Breast epithelium (tissue), 4 donors: ENCODE measurements around the gene MINDY4. TPM values are rescaled to one million over a fixed set of nuclear protein-coding genes. Genes with fewer than 3 reads are reported as not detected.

Experiments
- DNase-seq, 2 donors: peaks; one replicate each; pipeline ENCODE4 v3.0.0-alpha.2; 2019; ENCODE audit warnings: low spot score in 2 of 2
- H3K27ac ChIP-seq, 2 donors: fragments of 200-600 bp; sonication (generic) in 1 of 2; one replicate each; pipeline ENCODE4 v1.5.1; 2016 to 2019; ENCODE audit warnings: mild to moderate bottlenecking in 1 of 2
- H3K27me3 ChIP-seq, 2 donors: fragments of 200-600 bp; sonication (generic) in 1 of 2; one replicate each; pipeline versions ENCODE4 v1.5.1 to v1.6.0; 2017 to 2019; ENCODE audit warnings: control low read depth in 1 of 2, mild to moderate bottlenecking in 1 of 2
- H3K36me3 ChIP-seq: fragments of 200-600 bp; one replicate; pipeline ENCODE4 v1.5.1; 2019
- H3K4me1 ChIP-seq, 2 donors: fragments of 200-600 bp; sonication (generic); one replicate each; pipeline ENCODE4 v1.5.1; 2016 to 2019; ENCODE audit warnings: control low read depth in 1 of 2
- H3K4me3 ChIP-seq, 3 donors: fragments of 200-600 bp; sonication (generic); 1 replicate in 2 of 3; 2 replicates in 1 of 3; pipeline ENCODE4 v1.5.1; 2016 to 2019; ENCODE audit warnings: mild to moderate bottlenecking in 3 of 3, moderate library complexity in 2 of 3
- H3K9me3 ChIP-seq, 2 donors: fragments of 200-600 bp; sonication (generic) in 1 of 2; one replicate each; pipeline ENCODE4 v1.5.1; 2016 to 2019; ENCODE audit warnings: control low read depth in 1 of 2
- POLR2A ChIP-seq: fragments of 450-650 bp; IDR thresholded peaks from one replicate; pipeline ENCODE4 v1.6.1; 2016; ENCODE audit warnings: antibody characterized with exemption, mild to moderate bottlenecking, moderate library complexity
- POLR2AphosphoS5 ChIP-seq, 3 donors: sonication (generic); formaldehyde crosslinking; IDR thresholded peaks; one replicate each; pipeline ENCODE4 v1.6.1; 2017; ENCODE audit warnings: antibody characterized with exemption in 3 of 3
- intact Hi-C: fragments of 100-400 bp; cut with DNase I; formaldehyde crosslinking; loops from one replicate; pipeline ENCODE4 v1.15.1; 2023; ENCODE audit warnings: low total_unique reads
- total RNA-seq, 3 donors: library from RNA; depleted of rRNA; stranded (reverse); fragments of >200 nt; gene quantifications; one replicate each; pipeline ENCODE4 v1.1.0, GENCODE V29; 2016
- TF ChIP-seq, protein P1 (sequence below), 3 donors: fragments of 450-650 bp; IDR thresholded peaks; one replicate each; pipeline ENCODE4 v1.5.1; 2016 to 2017; ENCODE audit warnings: antibody characterized with exemption in 3 of 3, mild to moderate bottlenecking in 3 of 3, moderate library complexity in 3 of 3

MINDY4 gene
- total RNA-seq, 3 donors from 2014 or later, result 5.6 to 14.9 (median 13.8) TPM

DNA sequence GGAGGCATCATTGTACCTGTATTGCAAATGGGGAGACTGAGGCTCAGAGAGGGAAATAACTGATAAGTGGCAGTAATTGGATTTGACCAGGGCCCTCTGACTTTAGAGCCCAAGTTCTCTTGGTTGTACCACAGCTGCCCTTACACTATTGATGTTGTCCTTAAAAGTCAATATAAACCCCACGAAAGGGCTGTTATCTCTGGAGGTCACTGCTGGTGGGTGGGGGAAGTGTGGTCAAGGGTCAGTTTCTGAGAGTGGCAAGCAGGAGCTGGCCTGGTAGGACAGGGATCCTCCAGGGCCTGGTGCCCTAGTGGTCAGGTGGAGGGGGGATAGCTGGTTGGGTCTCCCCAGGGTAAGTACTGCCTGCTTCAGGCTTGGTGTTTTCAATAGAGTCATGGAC lies 96.3 kb downstream of the MINDY4 start:
- H3K27me3 ChIP-seq, result no peaks in the 10 kb centered on the region
- intact Hi-C loops, result no loop called here
- H3K4me3 ChIP-seq, result no peak overlapping the region
- H3K4me1 ChIP-seq, result no peaks in the 10 kb centered on the region
- H3K36me3 ChIP-seq, result no peaks in the 10 kb centered on the region
- no peaks in the 10 kb centered on the region for H3K9me3 ChIP-seq
- TF ChIP-seq POLR2AphosphoS5 (IDR thresholded peaks at IDR 0.05) (no peak), POLR2A (no peak)
- TF ChIP-seq, protein P1, sequence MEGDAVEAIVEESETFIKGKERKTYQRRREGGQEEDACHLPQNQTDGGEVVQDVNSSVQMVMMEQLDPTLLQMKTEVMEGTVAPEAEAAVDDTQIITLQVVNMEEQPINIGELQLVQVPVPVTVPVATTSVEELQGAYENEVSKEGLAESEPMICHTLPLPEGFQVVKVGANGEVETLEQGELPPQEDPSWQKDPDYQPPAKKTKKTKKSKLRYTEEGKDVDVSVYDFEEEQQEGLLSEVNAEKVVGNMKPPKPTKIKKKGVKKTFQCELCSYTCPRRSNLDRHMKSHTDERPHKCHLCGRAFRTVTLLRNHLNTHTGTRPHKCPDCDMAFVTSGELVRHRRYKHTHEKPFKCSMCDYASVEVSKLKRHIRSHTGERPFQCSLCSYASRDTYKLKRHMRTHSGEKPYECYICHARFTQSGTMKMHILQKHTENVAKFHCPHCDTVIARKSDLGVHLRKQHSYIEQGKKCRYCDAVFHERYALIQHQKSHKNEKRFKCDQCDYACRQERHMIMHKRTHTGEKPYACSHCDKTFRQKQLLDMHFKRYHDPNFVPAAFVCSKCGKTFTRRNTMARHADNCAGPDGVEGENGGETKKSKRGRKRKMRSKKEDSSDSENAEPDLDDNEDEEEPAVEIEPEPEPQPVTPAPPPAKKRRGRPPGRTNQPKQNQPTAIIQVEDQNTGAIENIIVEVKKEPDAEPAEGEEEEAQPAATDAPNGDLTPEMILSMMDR (IDR thresholded peaks at IDR 0.05), result no peak
- DNase-seq, result no peak
- no peak overlapping the region for H3K27ac ChIP-seq

DNA sequence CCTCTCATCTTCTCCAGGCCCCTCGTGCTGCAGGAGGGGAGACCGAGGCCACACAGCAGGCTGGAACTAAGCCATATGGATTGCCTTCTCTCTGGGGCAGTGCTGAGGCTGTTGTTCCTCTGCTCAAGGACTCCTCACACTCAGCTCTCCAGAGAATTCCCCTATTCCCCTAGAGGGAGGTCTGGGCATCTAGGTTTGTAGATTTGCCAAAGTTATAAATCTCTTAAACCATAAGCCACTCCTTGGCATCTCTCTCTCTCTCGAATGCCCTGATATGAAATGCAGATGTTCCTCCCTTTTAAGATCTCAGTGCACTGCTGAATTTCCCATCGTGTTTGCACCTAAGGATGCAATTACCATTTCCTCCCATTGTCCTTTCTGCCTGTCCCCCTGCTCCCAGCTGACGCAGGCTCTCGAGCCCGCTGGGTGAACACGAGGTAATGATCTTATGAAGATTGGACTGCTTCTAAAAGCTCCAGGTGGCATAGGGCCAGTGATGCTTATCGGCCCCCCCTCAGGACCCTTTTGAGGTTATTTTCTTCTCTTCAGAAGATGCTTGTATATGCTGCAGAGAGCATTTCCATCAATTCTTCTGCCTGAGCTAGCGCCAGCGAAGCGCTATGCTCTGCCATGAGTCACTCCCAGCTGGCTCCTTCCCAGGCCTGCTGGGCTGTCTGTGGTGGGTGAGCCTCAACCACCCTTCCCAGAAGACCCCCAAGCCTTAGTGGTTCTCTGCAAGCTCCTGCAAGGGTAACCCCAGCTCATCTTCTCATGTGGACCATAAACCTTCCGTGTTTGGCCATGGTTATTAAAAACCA lies 98.8 kb downstream of the MINDY4 start:
- intact Hi-C loops, result no loop called here
- no peak overlapping the region for H3K27ac ChIP-seq
- H3K4me3 ChIP-seq, result no peak overlapping the region
- no peak for TF ChIP-seq POLR2AphosphoS5 (IDR thresholded peaks at IDR 0.05)
- TF ChIP-seq, protein P1 (IDR thresholded peaks at IDR 0.05), result no peak
- no peak for TF ChIP-seq POLR2A
- H3K36me3 ChIP-seq, result peaks cover 3% of the 10 kb centered on the region
- H3K9me3 ChIP-seq, result peaks cover 0 to 8% of the 10 kb centered on the region in 2 donors
- H3K27me3 ChIP-seq, result no peaks in the 10 kb centered on the region
- no peaks in the 10 kb centered on the region for H3K4me1 ChIP-seq
- no peak for DNase-seq

DNA sequence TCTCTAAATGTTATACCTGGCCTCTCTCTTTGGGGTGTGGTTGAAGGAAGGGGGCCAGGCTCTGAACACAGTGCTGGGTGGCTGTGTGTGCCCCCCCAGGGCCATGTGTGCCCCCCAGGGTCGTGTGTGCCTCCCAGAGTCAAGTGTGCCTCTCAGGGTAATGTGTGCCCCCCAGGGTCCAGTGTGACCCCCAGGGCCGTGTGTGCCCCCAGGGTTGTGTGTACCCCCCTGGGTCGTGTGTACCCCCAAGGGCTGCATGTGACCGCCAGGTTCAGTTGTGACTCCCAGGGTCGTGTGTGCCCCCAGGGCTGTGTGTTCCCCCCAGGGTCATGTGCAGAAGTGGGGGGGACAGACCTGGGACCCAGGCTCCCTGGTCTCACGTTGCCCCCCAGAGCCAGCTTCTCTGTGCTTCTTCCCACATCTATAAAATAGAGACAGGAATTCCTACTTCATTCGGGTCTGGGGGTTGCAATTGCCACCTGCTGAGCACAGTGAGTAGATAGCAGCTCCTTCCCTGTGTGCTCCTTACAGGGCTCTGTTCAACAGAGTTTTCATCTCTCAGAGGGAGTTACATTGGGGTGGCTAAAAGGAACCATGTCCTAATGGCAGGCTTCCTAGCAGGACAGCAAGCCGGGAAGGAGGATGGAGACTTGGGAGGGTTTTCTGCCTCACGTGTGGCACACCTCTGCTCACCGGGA lies 99.8 kb downstream of the MINDY4 start:
- no peaks in the 10 kb centered on the region for H3K4me1 ChIP-seq
- H3K4me3 ChIP-seq, result no peak overlapping the region
- H3K9me3 ChIP-seq, result peaks cover 0 to 8% of the 10 kb centered on the region in 2 donors
- H3K36me3 ChIP-seq, result peaks cover 3% of the 10 kb centered on the region
- no peak for TF ChIP-seq POLR2AphosphoS5 (IDR thresholded peaks at IDR 0.05)
- TF ChIP-seq, protein P1 (IDR thresholded peaks at IDR 0.05), result no peak
- TF ChIP-seq POLR2A, result no peak
- no peak for DNase-seq
- no peaks in the 10 kb centered on the region for H3K27me3 ChIP-seq
- H3K27ac ChIP-seq, result peak overlapping the region in 1 of 2 donors; percentile 65
- intact Hi-C loops, result no loop called here

- no peaks in the 10 kb centered on the region for H3K4me1 ChIP-seq
- no peak overlapping the region for H3K27ac ChIP-seq
- H3K27me3 ChIP-seq, result no peaks in the 10 kb centered on the region
- H3K36me3 ChIP-seq, result peaks cover 3% of the 10 kb centered on the region
- H3K9me3 ChIP-seq, result peaks cover 0 to 8% of the 10 kb centered on the region in 2 donors
- intact Hi-C loops, result no loop called here
- no peak overlapping the region for H3K4me3 ChIP-seq
- DNase-seq, result no peak
- TF ChIP-seq POLR2AphosphoS5 (IDR thresholded peaks at IDR 0.05) (no peak), POLR2A (no peak)
- TF ChIP-seq, protein P1 (IDR thresholded peaks at IDR 0.05), result no peak
Observed at GRCh38 chr7:30871655-30872054, 100.4 kb downstream of the MINDY4 start.

DNA sequence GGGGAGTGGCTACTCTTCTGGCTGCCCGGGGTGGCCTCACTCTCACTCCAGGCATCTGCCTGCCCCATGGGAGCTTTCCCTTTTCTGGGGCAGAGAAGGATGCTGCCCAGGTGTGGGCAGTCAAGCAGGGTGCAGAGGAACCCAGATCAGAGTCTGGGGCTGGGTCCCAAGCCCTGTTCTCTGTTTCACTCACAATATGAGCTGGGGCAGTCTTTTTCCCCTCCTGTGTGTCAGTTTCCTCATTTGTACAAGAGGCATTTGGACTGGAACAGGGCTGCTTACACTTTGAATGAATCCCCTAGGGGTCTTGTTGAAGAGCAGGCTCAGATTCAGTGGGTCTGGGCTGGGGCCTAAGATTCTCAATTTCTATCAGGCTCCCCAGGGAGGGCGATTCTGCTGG lies 102.0 kb downstream of the MINDY4 start:
- peak overlapping the region in 1 of 2 donors; percentile 14 for H3K27ac ChIP-seq
- TF ChIP-seq POLR2A (no peak), POLR2AphosphoS5 (IDR thresholded peaks at IDR 0.05) (no peak)
- TF ChIP-seq, protein P1 (IDR thresholded peaks at IDR 0.05), result no peak
- peaks cover 0 to 8% of the 10 kb centered on the region in 2 donors for H3K9me3 ChIP-seq
- intact Hi-C loops, result no loop called here
- no peaks in the 10 kb centered on the region for H3K27me3 ChIP-seq
- no peak overlapping the region for H3K4me3 ChIP-seq
- H3K36me3 ChIP-seq, result peaks cover 3% of the 10 kb centered on the region
- DNase-seq, result no peak
- H3K4me1 ChIP-seq, result no peaks in the 10 kb centered on the region
